HG03432 (cell line): Measurements from ENCODE around the gene SOCS1.
"Not testable (repeated sequence)": the region's sequence is repeated elsewhere in the genome, so short reads cannot be mapped to it uniquely, and the experiment has no call there.

Experiments used
- ATAC-seq: cut with Tn5 transposase; IDR thresholded peaks from one replicate; pipeline ENCODE4 v1.9.1; 2021; ENCODE audit warnings: mild to moderate bottlenecking, moderate library complexity; ENCODE audit not compliant: unreplicated experiment

Gene SOCS1

GRCh38 chr16:11231367-11231970, 24.5 kb downstream of the SOCS1 start:
- no peak for ATAC-seq

GRCh38 chr16:11229906-11230305, 26.1 kb downstream of the SOCS1 start:
- ATAC-seq = no peak

GRCh38 chr16:11229432-11229831, 26.6 kb downstream of the SOCS1 start:
- no peak for ATAC-seq

GRCh38 chr16:11225677-11226549, 30.1 kb downstream of the SOCS1 start:
- ATAC-seq = no peak

- ATAC-seq = peak; percentile 88
Observed at GRCh38 chr16:11224894-11225676, 30.9 kb downstream of the SOCS1 start.

GRCh38 chr16:11224096-11224893, 31.7 kb downstream of the SOCS1 start:
- ATAC-seq = peak; percentile 40

- ATAC-seq = not testable (repeated sequence)
Observed at GRCh38 chr16:11220507-11220906, 35.5 kb downstream of the SOCS1 start.

- no peak for ATAC-seq
Observed at GRCh38 chr16:11219178-11219577, 36.8 kb downstream of the SOCS1 start.

GRCh38 chr16:11218604-11218962, 37.4 kb downstream of the SOCS1 start:
- ATAC-seq = no peak

- ATAC-seq = no peak
Observed at GRCh38 chr16:11217651-11218603, 38.1 kb downstream of the SOCS1 start.

GRCh38 chr16:11215935-11216556, 40.0 kb downstream of the SOCS1 start:
- ATAC-seq = no peak

- no peak for ATAC-seq
Observed at GRCh38 chr16:11213799-11214198, 42.2 kb downstream of the SOCS1 start.

GRCh38 chr16:11213373-11213772, 42.6 kb downstream of the SOCS1 start:
- no peak for ATAC-seq

GRCh38 chr16:11212798-11213196, 43.2 kb downstream of the SOCS1 start:
- peak; percentile 61 for ATAC-seq

GRCh38 chr16:11211977-11212797, 43.8 kb downstream of the SOCS1 start:
- no peak for ATAC-seq

- ATAC-seq = no peak
Observed at GRCh38 chr16:11211061-11211976, 44.7 kb downstream of the SOCS1 start.

GRCh38 chr16:11210260-11210659, 45.7 kb downstream of the SOCS1 start:
- ATAC-seq = no peak
